Nucleus accumbens (tissue), 56 donors: ENCODE measurements around the gene FAM216B.
"Not testable (repeated sequence)": the region's sequence is repeated elsewhere in the genome, so short reads cannot be mapped to it uniquely, and the experiment has no call there.

ENCODE experiments used
- DNase-seq, 56 donors: peaks; one replicate each; lab custom pipeline; 2025; lab: John Stamatoyannopoulos, UW

FAM216B gene

DNA sequence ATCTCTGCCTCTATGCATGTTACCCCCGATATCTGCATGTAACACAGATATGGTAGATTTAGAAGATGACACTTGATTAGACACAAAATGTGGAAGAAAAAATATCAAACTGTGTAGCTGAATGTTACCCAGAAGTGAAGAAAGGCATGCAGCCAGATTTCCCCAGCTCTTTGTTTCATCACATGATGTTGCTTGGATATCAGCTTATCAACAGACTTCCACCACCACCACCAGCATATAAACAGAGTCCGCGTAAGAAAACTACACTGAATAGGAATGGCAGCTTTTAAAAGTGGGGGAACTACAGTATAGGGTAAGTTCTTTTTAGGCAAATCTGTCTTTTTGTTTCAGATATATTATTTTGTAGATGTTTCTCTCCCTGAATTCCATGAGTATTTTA is at the start of gene FAM216B:
Gene FAM216B, plus strand, starts transcription at position 233 of the 400 bp plus-strand sequence. CDS start 2,484 bp downstream, outside the sequence.
- DNase-seq, result no peak

DNA sequence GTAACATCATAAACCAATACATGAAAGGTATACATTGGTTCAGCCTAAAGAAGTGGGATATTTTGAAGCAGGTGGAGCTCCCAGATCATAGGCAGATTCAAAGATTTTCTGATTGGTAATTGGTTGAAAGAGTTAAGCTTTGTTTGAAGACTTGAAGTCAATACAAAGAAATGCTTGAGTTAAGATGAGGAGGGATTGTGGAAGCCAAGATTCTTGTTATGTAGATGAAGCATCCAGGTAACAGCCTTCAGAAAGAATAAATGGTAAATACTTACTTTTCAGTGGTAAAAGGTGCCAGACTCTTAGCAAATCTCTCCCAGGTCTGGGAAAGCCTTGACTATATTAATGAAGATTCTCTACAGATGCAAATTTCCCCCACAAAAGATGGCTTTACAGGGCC is 49.3 kb upstream of the FAM216B start:
- no peak for DNase-seq

DNA sequence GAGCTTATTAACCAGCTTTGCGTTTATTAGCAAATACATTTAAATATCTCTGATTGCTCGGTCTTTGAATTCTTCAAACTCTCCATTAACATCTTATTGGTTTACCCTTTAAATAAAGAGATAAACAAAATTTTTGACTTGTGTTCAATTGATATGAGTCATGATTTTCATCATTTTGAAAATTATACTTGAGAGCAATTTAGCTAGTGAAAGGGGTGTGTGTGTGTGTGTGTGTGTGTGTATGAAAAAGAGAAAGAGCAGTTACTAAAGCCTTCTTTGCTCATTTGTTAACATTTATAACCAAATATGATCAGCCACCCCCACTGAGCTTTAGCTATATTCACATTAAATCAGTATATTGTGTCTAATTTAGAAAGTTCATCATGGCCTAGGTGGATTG is 48.3 kb upstream of the FAM216B start:
- no peak for DNase-seq

DNA sequence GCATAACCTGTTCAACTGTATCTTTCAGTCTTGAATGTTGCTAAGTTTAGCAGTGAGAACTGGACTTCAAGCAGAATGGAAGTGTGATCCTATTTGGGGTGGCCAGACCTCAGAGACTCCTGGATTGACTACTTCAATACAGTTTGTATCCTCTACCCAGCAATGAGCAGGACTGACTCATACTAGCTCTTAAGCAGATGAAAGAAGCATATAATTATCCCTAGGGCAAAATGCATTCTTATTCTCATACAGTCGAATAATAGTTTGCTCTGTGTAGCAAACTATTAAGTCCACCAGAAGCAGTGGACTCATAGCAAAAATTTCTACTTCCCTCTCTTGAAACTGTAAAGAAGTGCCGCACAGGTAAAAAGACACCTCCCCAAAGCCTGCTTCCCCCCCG is 46.4 kb upstream of the FAM216B start:
- no peak for DNase-seq

DNA sequence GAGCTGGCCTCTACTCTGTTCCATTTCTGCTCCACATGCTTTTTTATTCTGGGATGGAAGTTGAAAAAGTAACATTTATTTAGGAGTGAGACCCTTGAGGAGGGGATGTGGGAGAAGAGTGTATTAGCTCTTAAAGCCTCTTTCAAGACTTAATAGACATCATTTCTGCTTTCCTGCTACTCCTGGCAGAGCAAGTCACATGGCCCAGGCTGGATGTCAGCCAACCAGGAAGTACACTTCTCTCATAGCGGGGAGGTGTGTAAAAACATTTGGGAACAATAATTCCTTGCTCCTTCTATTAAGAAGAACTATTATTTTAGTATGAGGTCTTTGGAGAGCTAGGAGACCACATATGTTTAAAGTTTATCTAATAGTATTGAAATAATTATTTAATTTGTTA is 40.6 kb upstream of the FAM216B start:
- DNase-seq, result peak in 9 of 56 donors; percentile 0 to 35 (median 13)

DNA sequence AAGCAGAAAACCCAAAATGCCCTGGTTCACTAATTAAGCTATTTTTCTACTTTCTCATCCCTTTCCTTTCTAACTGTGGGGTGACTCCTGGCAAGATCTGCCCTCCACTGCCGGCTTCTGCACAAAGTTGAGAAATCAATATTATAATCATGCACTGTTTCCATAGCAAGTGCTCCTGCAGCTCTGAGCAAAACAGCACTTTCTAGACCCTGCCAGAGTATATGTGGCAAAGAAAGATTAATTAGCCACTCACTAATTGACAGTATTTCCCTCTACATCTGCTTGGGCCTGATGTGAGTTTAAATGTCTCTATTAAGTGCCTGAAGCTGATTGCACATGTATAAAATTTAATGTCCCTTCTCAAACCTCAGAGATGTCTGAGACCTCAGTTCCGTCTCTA is 39.5 kb upstream of the FAM216B start:
- DNase-seq, result no peak

DNA sequence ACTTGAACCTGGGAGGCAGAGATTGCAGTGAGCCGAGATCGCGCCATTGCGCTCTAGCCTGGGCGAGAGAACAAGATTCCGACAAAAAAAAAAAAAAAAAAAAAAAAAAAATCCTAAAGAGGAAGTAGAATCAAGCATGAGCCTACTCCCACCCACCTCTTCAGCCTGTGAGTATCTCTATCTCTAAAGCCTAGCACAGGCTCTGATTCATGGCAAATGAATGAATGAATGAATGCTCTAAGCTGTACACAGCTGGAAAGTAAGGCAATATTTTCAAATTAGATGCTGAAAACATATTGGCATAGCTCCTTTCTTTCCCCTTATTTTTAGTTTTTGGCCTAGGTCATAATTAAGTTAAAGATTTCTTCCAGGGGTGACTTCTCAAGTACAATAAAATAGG is 35.7 kb upstream of the FAM216B start:
- DNase-seq, result no peak

DNA sequence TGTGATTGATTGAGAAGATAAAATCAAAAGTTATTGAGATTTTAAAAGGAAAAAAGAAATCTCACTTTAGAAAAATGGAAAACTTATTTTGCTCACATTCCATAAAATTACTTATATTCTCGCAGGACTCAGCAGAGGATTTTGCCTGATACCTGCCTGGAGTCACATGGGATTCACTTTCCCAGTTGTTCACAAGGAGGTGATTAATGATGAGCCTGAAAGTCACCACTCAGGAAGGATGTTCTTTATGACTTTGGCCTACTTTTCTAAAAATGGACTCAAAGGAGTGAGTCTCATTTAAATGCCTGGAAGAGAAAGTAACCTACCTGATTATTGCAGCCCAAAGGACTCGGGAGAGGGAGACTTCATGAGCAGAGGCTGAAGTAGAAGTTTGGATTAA is 34.5 kb upstream of the FAM216B start:
- no peak for DNase-seq

DNA sequence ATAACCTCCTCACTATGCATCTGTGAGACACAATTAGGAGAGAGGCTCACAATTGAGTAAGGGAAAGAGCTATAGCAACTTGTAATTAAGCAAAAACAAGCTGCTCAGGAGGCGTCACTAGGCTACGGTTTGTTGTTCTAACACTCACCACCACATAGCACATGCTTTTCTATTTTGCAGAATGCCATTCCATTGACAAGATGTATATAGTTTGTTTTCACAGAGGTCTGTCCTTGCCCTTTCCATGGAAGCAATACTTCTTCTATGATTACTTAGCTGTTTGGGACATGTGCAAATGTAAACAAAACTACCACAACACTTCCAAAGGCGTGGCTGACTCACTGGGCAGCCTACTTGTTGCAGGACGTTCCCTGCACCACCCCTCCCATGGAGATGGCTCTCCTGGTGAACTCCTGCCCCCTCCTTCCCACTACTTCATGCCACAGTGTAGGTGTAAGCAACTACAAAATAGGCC is 33.9 kb upstream of the FAM216B start:
- no peak for DNase-seq

DNA sequence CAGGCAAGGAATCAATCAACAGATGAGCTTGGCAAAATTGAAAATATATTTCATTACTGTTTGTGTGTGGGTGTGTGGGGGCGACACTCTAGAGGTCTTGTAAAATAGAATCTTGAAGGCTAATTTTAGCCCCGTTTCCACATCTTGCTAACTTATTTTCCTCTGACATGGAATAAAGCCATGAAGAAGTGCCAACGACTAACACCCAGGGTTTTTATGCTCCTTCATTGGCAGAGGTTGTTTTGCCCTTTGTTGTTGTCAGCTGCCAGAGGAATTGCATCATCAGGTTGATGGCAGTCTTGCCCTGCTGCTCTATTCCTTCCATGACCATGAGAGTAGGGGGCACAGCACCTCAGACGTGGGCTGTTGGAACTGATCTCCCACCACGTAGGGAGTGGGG is 30.6 kb upstream of the FAM216B start:
- DNase-seq, result peak in 1 of 56 donors; percentile 5

DNA sequence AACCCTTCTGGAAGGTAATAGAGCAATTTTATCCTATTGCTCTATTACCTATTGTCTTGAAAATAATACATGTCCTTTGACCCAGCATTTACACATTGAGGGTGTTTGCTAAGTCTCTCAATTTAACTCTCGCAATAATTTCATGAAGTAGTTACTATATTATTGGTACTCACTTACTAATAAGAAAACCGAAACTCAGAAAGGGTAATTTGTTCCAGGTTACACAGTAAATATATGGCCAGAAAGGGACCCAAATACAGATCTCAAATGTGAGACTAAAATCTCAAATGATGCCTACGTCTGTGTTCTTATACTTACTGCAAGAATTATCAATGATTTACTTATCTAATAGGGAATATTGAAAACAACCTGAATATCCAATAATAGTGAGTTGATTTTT is 29.7 kb upstream of the FAM216B start:
- DNase-seq, result no peak

DNA sequence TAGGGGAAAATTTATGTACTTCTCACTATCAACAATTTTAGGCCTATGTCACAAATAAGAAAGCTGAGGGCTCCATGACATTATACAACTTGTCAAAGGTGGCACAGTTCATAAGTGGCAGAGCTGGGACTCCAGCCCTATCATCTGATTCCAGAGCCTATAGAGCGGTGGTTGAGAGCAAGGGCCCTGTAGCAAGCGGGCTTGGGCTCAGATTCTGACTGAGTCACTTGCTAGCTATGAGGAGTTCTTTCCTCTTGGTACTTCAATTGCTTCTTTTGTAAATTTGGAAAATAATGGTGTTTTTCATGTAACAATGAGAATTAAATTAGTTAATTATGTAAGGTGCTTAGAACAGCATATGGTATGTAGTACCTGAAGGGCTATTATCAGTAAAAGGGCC is 28.7 kb upstream of the FAM216B start:
- no peak for DNase-seq

DNA sequence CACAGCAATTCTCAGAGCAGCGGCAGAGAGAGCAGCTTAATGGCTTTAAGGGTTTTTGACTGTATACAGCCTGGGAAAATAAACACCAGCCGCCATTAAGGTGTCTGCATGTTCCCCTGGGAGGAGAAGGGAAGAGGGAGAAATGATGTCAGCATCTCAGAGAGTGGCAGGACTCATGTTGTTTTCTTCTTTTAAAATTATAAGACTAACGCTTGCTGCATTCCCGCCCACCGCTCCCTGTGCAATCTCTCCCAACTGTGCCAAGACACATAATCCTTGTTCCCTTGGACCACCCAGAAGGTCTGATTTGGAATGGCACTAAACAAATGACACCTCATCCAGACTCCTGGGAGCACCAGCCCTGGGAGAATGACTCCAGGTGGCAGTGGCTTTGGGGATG is 27.7 kb upstream of the FAM216B start:
- DNase-seq, result no peak

DNA sequence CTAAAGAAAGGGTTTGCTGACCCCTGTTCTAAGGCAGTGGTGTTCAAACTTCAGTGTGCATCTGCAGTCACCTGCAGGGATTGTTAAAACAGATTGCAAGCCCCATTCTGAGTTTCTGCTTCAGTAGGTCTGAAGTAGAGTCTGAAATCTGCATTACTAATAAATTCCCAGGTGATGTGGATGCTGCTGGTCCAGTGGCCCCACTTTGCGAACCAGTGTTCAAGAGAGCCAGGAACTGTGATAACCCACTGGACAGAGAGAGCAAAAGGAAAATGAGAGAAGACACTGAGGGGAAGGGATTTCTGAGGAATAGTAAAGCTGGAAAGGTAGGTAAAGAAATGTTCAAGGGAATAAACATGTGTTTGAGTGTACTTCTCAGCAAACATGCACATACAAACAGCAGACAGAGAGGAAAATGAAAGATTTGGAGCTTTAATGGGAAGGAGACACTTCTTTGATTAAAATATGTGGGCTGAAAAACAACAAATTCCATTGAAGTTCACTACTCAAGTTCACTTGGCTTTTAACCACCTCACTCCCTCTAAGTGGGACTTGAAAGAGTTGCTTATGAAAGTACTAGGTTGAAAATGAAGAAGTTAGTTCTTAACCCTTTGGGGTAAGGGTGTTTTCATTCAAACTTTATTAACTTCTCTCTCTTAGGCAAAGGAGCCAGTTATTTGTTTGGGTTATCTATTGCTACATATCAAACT is 26.4 kb upstream of the FAM216B start:
- no peak for DNase-seq

DNA sequence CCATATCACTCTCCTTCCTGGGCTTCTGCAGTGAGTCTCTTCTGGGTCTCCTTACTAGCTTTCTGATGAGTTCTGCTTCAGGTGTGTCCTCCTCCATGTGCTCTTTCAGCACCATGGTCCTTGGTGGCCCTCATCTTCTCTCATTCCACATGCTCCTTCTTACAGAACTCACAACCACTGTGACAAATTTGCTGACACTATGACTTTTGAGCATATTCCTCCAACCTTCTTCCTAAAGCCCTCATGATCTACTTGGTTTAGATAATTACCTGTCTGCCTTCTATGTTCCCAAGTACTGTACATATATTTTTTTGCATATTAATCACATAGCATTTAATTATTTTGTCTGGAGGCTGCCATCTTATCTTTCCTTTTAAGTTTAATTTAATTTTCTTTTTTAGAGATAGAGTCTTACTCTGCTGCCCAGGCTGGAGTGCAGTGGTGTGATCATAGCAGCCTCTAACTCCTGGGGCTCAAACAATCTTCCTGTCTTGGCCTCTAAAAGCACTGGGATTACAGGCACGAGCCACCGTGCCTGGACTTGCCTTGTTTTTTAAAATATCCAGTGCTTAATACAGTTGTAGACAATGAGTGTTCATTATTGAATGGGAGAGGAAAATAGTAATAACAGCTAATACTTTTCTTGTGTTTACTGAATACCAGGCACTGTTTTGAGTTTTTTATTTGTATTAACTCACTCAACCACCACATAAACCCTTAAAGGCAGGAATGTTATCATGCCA is 23.5 kb upstream of the FAM216B start:
- no peak for DNase-seq

DNA sequence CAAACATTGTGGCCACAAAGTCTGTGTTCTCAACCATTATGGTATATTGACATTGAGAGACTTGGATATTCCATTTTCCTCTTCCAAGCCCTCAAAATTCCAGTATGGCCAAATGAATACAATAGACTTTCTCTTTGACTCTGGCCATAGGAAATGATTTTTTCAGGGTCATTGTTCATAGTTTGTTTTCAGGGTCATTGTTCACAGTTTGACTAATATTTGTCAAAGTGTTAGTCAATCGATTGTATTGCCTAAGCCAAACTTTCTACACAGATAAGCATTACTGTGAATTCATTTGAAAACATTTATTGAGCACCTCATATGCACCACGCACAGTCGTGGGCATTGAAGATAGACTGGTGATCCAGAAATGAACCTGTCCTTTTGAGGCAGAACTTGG is 22.9 kb upstream of the FAM216B start:
- DNase-seq, result no peak

DNA sequence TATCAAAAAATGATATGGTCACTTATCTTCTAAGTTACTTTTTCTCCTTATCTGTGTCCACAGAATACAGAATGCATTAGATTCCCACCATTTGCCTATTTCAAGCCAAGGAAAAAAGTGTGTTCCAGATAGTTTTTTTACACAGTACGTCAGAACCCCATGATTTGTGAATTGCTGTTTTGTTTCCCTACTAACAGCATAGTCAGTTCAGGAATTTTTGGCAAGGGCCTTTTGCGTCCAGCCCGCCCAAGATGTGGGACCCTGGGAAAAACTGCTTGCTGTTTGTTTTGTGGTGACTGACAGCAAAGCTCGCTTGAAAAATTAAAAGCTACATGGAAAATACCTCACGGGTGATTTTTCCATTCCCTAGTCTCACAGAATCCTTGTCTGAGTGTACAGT is 20.4 kb upstream of the FAM216B start:
- DNase-seq, result peak in 4 of 56 donors; percentile 3 to 27 (median 12)

DNA sequence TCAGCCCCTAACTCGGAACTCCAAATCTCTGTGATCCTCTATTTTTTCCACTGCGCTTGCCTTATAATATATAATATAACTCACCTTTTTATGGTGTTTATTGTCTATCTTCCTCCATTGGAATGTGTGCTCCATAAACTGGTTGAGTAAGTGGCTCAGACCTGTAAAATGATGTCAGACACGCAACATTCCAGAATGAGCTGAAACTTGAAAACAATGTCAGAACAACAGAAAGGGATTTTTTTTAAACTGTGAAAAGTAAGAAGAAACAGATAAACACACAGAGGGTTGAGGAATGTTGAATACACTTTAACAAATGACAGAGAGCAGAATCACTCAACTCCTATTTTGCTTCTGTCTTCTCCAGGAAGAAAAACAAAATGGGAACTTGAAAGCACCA is 19.1 kb upstream of the FAM216B start:
- DNase-seq, result no peak

DNA sequence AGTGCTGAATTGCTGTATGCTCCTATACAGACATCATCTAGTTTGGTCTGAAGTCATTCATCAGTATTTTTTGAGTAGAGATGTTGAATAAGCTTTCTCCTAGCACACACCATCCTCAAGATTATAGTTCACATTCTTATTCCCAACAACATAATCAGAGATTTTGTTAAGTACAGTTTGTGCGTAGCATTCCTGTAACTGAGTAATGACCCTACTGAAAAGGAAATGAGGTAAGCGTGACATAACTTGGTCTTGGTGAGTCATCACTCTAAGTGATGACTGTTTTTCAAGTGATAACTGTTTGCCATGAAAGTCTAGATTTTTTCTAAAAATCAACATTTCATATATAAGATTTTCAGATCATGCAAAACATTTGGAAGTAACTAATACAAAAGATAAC is 18.5 kb upstream of the FAM216B start:
- DNase-seq, result no peak

DNA sequence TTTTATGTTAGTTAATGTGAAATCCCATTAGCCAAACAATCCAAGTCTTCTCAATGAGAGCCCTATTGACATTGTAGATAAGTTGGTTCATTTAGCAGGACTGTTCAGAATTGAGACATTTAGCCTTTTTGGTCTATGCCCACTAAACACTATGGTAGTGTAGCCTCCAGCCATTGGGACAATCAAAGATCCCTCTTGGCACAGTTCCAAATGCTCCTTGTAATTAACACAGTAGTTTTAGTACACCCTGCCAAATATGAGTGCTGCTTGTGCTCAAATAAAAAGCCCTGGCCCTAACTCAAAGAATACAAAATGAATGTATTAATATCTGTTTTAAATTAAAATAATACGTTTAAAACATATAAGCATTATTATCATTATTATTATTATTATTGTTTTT is 15.4 kb upstream of the FAM216B start:
- DNase-seq, result no peak

DNA sequence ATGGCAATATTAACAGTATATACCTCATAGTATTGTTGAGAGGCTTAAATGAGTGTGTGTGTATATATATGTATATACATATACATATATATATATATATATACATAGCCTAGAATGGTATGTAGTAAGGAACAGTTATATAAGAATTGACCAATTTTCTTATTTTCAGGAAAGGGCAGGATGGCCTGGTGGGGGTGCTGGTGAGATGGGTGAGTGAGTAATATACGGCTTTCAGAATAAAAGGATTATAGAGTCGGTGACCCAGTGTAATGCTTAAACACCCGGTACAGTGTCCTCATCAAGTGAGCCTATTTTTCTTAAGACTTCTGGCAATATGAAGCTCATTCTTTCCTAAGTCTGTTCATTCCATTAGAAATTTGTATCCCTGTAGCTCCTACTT is 11.7 kb upstream of the FAM216B start:
- no peak for DNase-seq

DNA sequence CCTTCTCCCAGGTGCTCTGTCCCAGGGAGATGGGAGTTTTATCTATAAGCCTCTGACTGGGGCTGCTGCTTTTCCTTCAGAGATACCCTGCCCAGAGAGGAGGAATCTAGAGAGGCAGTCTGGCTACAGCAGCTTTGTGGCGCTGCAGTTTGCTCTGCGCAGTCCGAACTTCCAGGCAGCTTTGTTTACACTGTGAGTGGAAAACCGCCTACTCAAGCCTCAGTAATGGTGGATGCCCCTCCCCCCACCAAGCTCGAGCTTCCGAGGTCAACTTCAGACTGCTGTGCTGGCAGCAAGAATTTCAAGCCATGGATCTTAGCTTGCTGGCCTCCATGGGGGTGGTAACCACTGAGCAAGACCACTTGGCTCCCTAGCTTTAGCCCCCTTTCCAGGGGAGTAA is 4.8 kb upstream of the FAM216B start:
- DNase-seq, result not testable (repeated sequence)
